ENCODE results near the gene IL31RA. TPM values are rescaled to one million over a fixed set of nuclear protein-coding genes. Genes with fewer than 3 reads are reported as not detected.

Gene IL31RA
- total RNA-seq, 2 donors from 2014 or later, result not detected

- DNase-seq (ENCODE audit: low spot score), result no peak
- intact Hi-C loops (cut with DNase I), result no loop called here
Observed at GRCh38 chr5:55856516-55857246, 5.5 kb downstream of the IL31RA start.

GRCh38 chr5:55857247-55857640, 6.1 kb downstream of the IL31RA start:
- DNase-seq (ENCODE audit: low spot score), result no peak
- intact Hi-C loops (cut with DNase I), result no loop called here

- intact Hi-C loops (cut with DNase I), result no loop called here
- DNase-seq (ENCODE audit: low spot score), result no peak
Observed at GRCh38 chr5:55858104-55858503, 6.9 kb downstream of the IL31RA start.

GRCh38 chr5:55860288-55860687, 9.1 kb downstream of the IL31RA start:
- no peak for DNase-seq (ENCODE audit: low spot score)
- intact Hi-C loops (cut with DNase I), result no loop called here

- intact Hi-C loops (cut with DNase I), result no loop called here
Observed at GRCh38 chr5:55860709-55861108, 9.6 kb downstream of the IL31RA start.

GRCh38 chr5:55864606-55865541, 13.7 kb downstream of the IL31RA start:
- intact Hi-C loops (cut with DNase I), result no loop called here
- no peak for DNase-seq (ENCODE audit: low spot score)

More at GRCh38 chr5:55860709-55861108, 9.6 kb downstream of the IL31RA start:
- DNase-seq (ENCODE audit: low spot score), result no peak

- DNase-seq (ENCODE audit: low spot score), result no peak
- intact Hi-C loops (cut with DNase I), result no loop called here
Observed at GRCh38 chr5:55865831-55866230, 14.7 kb downstream of the IL31RA start.

- no peak for DNase-seq (ENCODE audit: low spot score)
- intact Hi-C loops (cut with DNase I), result no loop called here
Observed at GRCh38 chr5:55866485-55866884, 15.3 kb downstream of the IL31RA start.

- intact Hi-C loops (cut with DNase I), result no loop called here
- no peak for DNase-seq (ENCODE audit: low spot score)
Observed at GRCh38 chr5:55866934-55867333, 15.8 kb downstream of the IL31RA start.

- no peak for DNase-seq (ENCODE audit: low spot score)
- intact Hi-C loops (cut with DNase I), result no loop called here
Observed at GRCh38 chr5:55868846-55869245, 17.7 kb downstream of the IL31RA start.

- no peak for DNase-seq (ENCODE audit: low spot score)
- intact Hi-C loops (cut with DNase I), result no loop called here
Observed at GRCh38 chr5:55869847-55870246, 18.7 kb downstream of the IL31RA start.

GRCh38 chr5:55873234-55873633, 22.1 kb downstream of the IL31RA start:
- no peak for DNase-seq (ENCODE audit: low spot score)
- intact Hi-C loops (cut with DNase I), result no loop called here

- intact Hi-C loops (cut with DNase I), result no loop called here
Observed at GRCh38 chr5:55877655-55878054, 26.5 kb downstream of the IL31RA start.

GRCh38 chr5:55880453-55880852, 29.3 kb downstream of the IL31RA start:
- no peak for DNase-seq (ENCODE audit: low spot score)
- intact Hi-C loops (cut with DNase I), result no loop called here

More at GRCh38 chr5:55877655-55878054, 26.5 kb downstream of the IL31RA start:
- no peak for DNase-seq (ENCODE audit: low spot score)

GRCh38 chr5:55885359-55885758, 34.2 kb downstream of the IL31RA start:
- no peak for DNase-seq (ENCODE audit: low spot score)
- intact Hi-C loops (cut with DNase I), result no loop called here

GRCh38 chr5:55888205-55888604, 37.0 kb downstream of the IL31RA start:
- DNase-seq (ENCODE audit: low spot score), result no peak

GRCh38 chr5:55892479-55892878, 41.3 kb downstream of the IL31RA start:
- DNase-seq (ENCODE audit: low spot score), result no peak
- intact Hi-C loops (cut with DNase I), result no loop called here

More at GRCh38 chr5:55888205-55888604, 37.0 kb downstream of the IL31RA start:
- intact Hi-C loops (cut with DNase I), result no loop called here

GRCh38 chr5:55894135-55894534, 43.0 kb downstream of the IL31RA start:
- no peak for DNase-seq (ENCODE audit: low spot score)
- intact Hi-C loops (cut with DNase I), result no loop called here

GRCh38 chr5:55895346-55895745, 44.2 kb downstream of the IL31RA start:
- intact Hi-C loops (cut with DNase I), result no loop called here
- no peak for DNase-seq (ENCODE audit: low spot score)

- DNase-seq (ENCODE audit: low spot score), result no peak
- intact Hi-C loops (cut with DNase I), result no loop called here
Observed at GRCh38 chr5:55896238-55896637, 45.1 kb downstream of the IL31RA start.

Data from posterior vena cava (tissue), 2 donors.